Peyer's patch (tissue), 4 donors: ENCODE data around the gene KRT7. TPM values are rescaled to one million over a fixed set of nuclear protein-coding genes. Genes with fewer than 3 reads are reported as not detected.

Experiments
- DNase-seq, 3 donors: peaks; one replicate each; pipeline ENCODE4 v3.0.0-alpha.2; 2017 to 2019
- H3K27ac ChIP-seq, 4 donors: fragments of 200-600 bp; sonication (generic); one replicate each; pipeline ENCODE4 v1.5.1; 2016 to 2019
- H3K27me3 ChIP-seq, 2 donors: fragments of 200-600 bp; sonication (generic); one replicate each; pipeline ENCODE4 v1.5.1; 2019
- H3K36me3 ChIP-seq, 3 donors: fragments of 200-600 bp; sonication (generic); one replicate each; pipeline ENCODE4 v1.5.1; 2016 to 2019
- H3K4me1 ChIP-seq, 4 donors: fragments of 200-600 bp; sonication (generic); one replicate each; pipeline ENCODE4 v1.5.1; 2016 to 2019
- H3K4me3 ChIP-seq, 4 donors: fragments of 200-600 bp; sonication (generic); 1 replicate in 3 of 4; 2 replicates in 1 of 4; pipeline ENCODE4 v1.5.1; 2016 to 2019; ENCODE audit warnings: mild to moderate bottlenecking in 1 of 4
- H3K9me3 ChIP-seq, 4 donors: fragments of 200-600 bp; sonication (generic); one replicate each; pipeline ENCODE4 v1.5.1; 2016 to 2019; ENCODE audit warnings: mild to moderate bottlenecking in 1 of 4
- POLR2A ChIP-seq, 2 donors: fragments of 450-650 bp; IDR thresholded peaks; one replicate each; pipeline ENCODE4 v1.5.1; 2017; ENCODE audit warnings: antibody characterized with exemption in 2 of 2, mild to moderate bottlenecking in 2 of 2, moderate library complexity in 2 of 2
- total RNA-seq, 4 donors: library from RNA; depleted of rRNA; stranded (reverse); fragments of >200 nt; gene quantifications; one replicate each; pipeline ENCODE4 v1.1.0, GENCODE V29; 2016
- TF ChIP-seq, protein P1 (sequence below), 6 experiments: fragments of 450-650 bp in 4 of 6; fragments of 200-600 bp in 2 of 6; sonication (generic) in 1 of 6; IDR thresholded peaks; one replicate each; pipeline ENCODE4 v1.5.1; 2017 to 2019; ENCODE audit warnings: antibody characterized with exemption in 6 of 6, mild to moderate bottlenecking in 3 of 6, moderate library complexity in 1 of 6

Gene KRT7
- total RNA-seq, 4 donors from 2014 or later = 0.67 to 1.2 TPM; not detected in 2

DNA sequence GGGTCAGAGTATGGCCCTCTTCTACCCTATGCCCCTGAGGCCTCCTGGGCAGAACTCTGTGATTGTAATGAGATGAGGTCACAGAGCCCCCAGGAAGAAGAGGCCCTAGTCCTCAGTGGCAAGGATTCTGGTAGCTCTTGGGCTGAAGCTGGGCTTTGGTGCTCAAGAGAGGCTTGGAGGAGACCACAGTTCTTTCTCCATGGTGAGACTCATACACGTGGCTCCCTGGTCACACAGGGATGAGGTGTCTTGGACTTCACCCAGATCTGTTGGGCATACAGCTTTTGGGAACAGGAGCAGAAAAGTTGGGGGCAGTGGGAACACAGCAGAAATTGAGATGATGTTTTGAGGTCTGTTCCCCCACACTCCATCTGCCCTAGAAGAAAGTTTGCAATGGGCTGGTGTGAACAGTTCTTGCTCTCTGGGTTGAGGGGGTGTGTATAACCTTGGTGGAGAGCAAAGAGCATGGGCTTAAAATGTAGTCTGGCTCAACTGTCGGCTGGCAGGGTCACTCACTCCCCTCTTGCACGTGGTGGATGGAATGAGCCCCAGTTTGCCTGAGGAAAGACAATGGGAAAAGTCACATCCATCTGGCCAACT is 41.6 kb downstream of the KRT7 start, which contains the start of gene KRT86:
KRT86 (plus strand) TSS at position 125 of the 600 bp plus-strand sequence. CDS start 27,272 bp downstream, outside the sequence.
- Histone ChIP-seq H3K4me3 (no peak within 1 kb of the TSS), H3K4me1 (peaks cover 0 to 6% (median 0%) of the 10 kb centered on the region in 4 donors), H3K36me3 (no peaks in the 10 kb centered on the region), H3K27ac (no peak within 1 kb of the TSS), H3K27me3 (no peaks in the 10 kb centered on the region), H3K9me3 (no peaks in the 10 kb centered on the region)
- DNase-seq = peak in 1 of 3 donors; percentile 10
- TF ChIP-seq POLR2A (IDR thresholded peaks at IDR 0.05) = no peak
- TF ChIP-seq, protein P1, sequence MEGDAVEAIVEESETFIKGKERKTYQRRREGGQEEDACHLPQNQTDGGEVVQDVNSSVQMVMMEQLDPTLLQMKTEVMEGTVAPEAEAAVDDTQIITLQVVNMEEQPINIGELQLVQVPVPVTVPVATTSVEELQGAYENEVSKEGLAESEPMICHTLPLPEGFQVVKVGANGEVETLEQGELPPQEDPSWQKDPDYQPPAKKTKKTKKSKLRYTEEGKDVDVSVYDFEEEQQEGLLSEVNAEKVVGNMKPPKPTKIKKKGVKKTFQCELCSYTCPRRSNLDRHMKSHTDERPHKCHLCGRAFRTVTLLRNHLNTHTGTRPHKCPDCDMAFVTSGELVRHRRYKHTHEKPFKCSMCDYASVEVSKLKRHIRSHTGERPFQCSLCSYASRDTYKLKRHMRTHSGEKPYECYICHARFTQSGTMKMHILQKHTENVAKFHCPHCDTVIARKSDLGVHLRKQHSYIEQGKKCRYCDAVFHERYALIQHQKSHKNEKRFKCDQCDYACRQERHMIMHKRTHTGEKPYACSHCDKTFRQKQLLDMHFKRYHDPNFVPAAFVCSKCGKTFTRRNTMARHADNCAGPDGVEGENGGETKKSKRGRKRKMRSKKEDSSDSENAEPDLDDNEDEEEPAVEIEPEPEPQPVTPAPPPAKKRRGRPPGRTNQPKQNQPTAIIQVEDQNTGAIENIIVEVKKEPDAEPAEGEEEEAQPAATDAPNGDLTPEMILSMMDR (IDR thresholded peaks at IDR 0.05) = no peak

DNA sequence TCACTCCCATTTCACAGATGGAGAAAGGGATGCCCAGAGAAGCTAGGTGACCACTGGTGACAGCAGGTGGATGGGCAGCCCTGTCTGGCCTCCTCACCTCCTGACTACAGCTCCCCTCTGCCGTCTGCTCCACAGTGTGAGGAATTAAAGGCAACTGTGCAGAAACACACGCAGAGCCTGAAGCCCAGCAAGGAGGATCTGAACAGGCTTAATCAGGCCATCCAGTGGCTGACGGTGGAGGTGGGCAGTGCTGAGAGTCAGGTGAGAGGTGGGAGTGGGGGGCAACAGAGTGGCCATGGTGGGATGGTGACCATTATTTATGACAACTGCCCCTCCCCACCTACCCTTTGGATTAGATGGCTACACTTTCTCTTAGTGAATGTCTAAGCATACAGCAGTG is 42.6 kb downstream of the KRT7 start:
- H3K36me3 ChIP-seq = no peaks in the 10 kb centered on the region
- H3K27ac ChIP-seq = no peak overlapping the region
- no peak for TF ChIP-seq POLR2A (IDR thresholded peaks at IDR 0.05)
- TF ChIP-seq, protein P1 (IDR thresholded peaks at IDR 0.05) = no peak
- peak in 1 of 3 donors; percentile 32 for DNase-seq
- no peak overlapping the region for H3K4me3 ChIP-seq
- H3K4me1 ChIP-seq = peaks cover 0 to 15% (median 0%) of the 10 kb centered on the region in 4 donors
- no peaks in the 10 kb centered on the region for H3K9me3 ChIP-seq
- H3K27me3 ChIP-seq = no peaks in the 10 kb centered on the region

DNA sequence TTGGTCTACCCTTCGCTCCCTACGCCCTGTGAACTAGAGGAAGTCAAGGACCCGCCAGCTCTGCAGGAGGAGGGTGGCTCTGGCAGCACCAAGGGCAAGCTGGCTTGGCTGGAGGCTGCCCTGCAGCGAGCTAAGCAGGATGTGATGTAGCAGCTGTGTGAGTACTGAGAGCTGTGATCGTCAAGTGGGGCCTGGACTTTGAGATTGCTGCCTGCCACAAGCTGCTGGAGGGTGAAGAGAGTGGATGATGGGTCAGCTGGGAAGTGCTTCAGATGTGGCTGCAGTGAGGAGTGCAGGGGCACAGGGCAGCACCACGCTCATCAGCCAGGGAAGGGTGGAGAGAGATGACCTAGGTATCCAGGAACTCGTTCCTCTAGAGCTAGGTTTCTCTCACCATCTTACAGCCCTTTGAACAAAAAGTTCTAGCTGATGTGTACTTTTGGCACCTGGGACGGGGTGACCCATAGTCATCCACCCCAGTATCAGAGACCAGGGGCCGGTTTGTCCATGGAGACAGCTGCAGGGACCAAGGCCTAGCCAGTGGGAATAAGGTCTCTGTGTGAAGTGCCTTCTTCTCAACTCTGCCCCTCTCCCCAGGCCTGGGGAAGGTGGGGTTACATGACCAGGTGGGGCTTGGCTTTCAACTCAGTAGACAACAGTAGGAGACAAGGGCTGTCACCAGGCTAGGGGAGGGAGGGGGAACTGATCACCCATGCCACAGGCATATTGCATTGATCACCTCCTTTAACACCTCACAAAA is 44.6 kb downstream of the KRT7 start:
- H3K4me1 ChIP-seq = peaks cover 0 to 16% (median 0%) of the 10 kb centered on the region in 4 donors
- H3K27ac ChIP-seq = no peak overlapping the region
- no peaks in the 10 kb centered on the region for H3K27me3 ChIP-seq
- H3K36me3 ChIP-seq = no peaks in the 10 kb centered on the region
- no peaks in the 10 kb centered on the region for H3K9me3 ChIP-seq
- TF ChIP-seq, protein P1 (IDR thresholded peaks at IDR 0.05) = no peak
- no peak for TF ChIP-seq POLR2A (IDR thresholded peaks at IDR 0.05)
- H3K4me3 ChIP-seq = no peak overlapping the region
- DNase-seq = peak in 1 of 3 donors; percentile 34

DNA sequence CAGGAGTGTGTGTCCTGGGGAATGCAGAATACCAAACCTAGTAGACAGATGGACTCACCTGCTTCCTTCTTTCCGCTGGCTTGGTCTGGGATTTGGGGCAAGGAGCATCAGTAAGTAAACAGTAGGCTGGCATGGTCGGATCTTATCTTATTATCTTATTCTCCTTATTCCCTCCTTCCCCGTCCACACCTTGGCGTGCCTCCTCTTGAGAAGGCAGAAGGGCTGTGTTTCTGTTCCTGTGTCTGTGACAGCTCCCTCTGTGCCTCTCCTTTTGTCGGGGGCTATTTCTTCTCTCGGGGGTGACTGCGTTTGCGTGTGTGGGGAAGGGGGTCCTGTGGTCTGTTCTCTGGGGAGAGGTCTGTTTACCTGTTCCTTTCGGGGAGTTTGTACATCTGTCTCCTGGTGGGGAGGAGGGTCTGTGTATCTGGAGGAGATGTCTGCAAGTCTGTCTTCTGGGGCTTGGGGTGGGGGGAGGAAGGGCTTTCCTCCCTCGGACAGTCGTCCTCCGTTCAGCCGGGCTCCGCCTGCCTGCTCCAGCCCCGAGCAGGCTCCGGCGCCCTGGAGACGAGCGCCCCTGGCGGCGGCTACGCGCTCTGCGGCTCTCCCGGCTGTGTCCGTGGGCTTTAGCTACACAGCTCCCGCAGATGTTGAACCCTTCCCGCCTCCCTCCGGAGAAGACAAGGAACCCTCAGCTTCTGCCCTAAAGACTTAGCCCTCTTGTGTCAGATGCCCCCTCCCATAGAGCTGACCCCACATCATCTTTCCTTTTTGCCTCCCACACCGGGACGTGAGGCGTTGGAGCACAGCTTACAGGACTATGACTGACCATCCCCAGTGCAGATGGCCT is 45.8 kb downstream of the KRT7 start:
- Histone ChIP-seq H3K36me3 (no peaks in the 10 kb centered on the region), H3K4me1 (peaks cover 0 to 16% (median 0%) of the 10 kb centered on the region in 4 donors), H3K27me3 (no peaks in the 10 kb centered on the region), H3K27ac (peak overlapping the region in 1 of 4 donors; percentile 68), H3K9me3 (no peaks in the 10 kb centered on the region), H3K4me3 (peak overlapping the region in 1 of 4 donors; percentile 23)
- peak; percentile 34 to 85 (median 80) for DNase-seq
- no peak for TF ChIP-seq POLR2A (IDR thresholded peaks at IDR 0.05)
- TF ChIP-seq, protein P1 (IDR thresholded peaks at IDR 0.05) = peak; percentile 66 to 92 (median 87)
